ES-I3 (cell line): ENCODE results near the gene GLIS1.
"Not testable (repeated sequence)": the region's sequence is repeated elsewhere in the genome, so short reads cannot be mapped to it uniquely, and the experiment has no call there.

Experiments used
- H3K36me3 ChIP-seq: 2 replicates; pipeline ENCODE4 v1.6.1; 2013; ENCODE audit warnings: mild to moderate bottlenecking, low read length, control low read depth, moderate library complexity; ENCODE audit not compliant: insufficient read depth
- H3K4me1 ChIP-seq: 2 replicates; pipeline ENCODE4 v1.6.1; 2013; ENCODE audit warnings: mild to moderate bottlenecking, control low read depth, low read length; ENCODE audit not compliant: insufficient read depth
- H3K9ac ChIP-seq: 2 replicates; pipeline ENCODE4 v1.6.1; 2013; ENCODE audit warnings: low read depth, mild to moderate bottlenecking, low read length, moderate library complexity
- H3K9me3 ChIP-seq: 2 replicates; pipeline ENCODE4 v1.6.1; 2013; ENCODE audit warnings: mild to moderate bottlenecking, low read length, moderate library complexity; ENCODE audit not compliant: control insufficient read depth, insufficient read depth

GLIS1 gene

DNA sequence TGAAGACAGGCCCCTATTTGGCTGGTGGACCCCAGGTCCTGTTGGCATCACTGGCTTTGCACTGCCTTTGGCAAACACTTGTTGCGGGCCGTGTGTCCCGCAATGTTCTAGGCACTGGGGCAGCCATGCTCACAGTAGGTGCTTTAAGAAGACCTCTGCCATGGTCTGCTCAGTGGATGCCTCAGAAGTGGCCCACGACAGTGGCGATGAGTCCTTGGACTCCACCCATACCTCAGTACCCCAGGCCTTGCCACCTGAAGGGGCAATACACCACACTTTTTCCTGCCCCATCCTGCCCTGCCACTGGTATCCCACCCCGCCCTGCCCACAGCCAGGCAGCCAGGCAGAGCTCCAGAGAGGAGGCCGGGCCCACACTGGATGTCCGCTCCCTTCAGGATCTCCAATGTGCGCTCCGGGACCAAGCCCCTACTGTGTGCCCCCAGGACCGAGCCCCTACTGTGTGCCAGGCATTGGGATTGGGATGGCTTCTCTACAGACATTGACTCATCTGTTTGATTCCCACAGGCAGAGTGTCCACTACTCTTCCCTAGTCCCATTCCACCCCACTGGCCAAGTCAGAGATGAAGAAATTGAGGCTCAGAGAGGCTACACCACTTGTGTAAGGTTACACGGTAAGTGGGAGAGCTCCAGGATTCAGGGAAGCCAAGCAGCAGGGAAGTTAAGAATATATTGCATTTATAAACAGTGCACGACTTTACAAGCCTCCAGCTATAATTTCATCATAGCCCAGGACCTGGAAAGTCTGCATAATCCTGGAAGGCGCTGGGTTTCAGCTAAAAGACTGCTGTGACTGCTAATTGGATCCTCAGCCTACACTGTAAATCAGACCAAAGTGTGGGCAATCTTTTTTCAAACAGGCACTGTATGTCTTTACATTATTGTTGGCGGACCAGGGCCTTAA, 178.1 kb downstream of the GLIS1 start:
- Histone ChIP-seq H3K36me3 (no peaks in the 10 kb centered on the region), H3K4me1 (no peaks in the 10 kb centered on the region), H3K9ac (no peak overlapping the region), H3K9me3 (no peaks in the 10 kb centered on the region)

DNA sequence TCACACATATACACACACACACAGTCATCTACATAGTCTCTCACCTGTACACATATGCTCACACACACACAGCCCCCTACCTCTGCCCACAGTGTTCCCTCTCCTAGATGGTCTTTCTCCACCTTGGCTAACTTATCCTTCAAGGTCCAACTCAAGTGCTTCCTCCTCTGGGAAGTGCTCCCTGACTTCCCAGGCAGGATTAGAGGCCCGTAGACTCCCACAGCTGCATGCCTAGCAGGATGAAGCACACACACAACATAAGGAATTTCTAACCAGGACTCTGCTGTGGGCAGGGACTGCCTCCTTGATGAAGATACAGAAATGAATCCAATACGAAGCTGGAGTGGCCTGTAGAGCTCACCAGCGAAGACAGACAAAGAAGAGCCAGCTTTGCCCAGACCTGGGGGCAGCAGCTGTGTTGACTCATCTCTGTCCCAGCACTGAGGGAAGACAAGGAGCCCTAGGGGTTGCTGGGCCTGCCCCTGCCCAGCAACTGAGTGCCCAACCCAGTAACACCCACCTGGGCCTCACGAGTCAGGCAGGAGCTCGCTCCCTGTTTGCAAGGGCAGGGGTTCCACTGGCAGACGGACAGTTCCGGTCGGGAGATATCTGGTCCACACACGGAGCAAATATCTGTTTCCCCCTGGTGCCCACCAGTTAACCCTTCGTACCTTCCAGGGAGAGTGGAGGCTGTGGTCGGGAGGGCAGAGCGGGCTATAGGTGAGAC, 178.9 kb downstream of the GLIS1 start:
- Histone ChIP-seq H3K9me3 (no peaks in the 10 kb centered on the region), H3K36me3 (no peaks in the 10 kb centered on the region), H3K4me1 (no peaks in the 10 kb centered on the region), H3K9ac (no peak overlapping the region)

DNA sequence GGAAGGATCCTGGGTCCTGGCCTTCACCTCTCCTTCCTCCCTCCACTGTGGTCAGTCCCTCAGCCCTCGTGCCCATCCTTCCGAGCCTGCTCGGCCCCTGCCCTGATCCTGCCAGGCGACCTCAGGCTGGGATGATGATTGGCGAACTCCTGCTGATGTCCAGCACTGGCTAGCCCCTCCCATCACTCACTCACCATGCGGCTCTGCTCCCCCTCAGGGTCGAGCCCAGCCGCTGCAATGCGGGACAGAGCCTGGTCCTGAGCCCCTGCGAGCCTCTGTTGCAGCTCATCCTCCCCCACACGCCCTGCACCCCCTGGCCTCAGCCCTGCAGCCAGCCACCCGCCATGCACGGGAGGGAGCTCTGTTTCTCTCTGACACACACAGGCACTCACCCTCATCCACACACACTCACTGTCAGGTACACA, 179.6 kb downstream of the GLIS1 start:
- no peaks in the 10 kb centered on the region for H3K4me1 ChIP-seq

DNA sequence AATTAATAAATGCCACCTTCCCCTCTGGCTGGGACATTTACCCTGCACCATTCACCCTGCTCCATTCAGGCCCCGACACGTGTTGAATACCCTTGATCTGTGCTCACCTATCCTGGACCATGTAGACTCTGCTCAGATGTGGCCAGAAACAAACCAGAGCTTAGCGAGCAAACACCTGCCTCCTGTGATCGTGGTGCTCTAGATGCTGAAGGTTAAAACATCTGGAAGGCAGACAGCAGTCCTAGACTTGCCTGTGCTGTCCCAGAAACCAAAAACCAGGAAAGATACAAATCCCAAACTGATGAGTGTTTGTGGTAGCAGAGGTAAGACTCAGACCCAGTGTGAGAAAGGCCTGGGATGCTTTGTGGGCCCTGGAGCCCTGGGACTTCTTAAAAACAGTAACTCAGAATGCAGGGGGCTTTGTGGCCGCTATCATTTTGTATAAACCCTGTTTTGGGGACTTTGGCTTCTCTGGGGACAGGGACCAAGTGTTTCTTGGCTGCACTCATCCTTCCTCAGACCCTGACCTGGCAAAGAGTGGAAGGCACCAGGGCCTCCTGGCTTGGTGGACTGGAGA, 180.1 kb downstream of the GLIS1 start:
- Histone ChIP-seq H3K4me1 (no peaks in the 10 kb centered on the region), H3K9ac (no peak overlapping the region), H3K9me3 (no peaks in the 10 kb centered on the region), H3K36me3 (no peaks in the 10 kb centered on the region)

More for the DNA sequence above, 179.6 kb downstream of the GLIS1 start:
- no peaks in the 10 kb centered on the region for H3K9me3 ChIP-seq
- no peaks in the 10 kb centered on the region for H3K36me3 ChIP-seq
- H3K9ac ChIP-seq = no peak overlapping the region

DNA sequence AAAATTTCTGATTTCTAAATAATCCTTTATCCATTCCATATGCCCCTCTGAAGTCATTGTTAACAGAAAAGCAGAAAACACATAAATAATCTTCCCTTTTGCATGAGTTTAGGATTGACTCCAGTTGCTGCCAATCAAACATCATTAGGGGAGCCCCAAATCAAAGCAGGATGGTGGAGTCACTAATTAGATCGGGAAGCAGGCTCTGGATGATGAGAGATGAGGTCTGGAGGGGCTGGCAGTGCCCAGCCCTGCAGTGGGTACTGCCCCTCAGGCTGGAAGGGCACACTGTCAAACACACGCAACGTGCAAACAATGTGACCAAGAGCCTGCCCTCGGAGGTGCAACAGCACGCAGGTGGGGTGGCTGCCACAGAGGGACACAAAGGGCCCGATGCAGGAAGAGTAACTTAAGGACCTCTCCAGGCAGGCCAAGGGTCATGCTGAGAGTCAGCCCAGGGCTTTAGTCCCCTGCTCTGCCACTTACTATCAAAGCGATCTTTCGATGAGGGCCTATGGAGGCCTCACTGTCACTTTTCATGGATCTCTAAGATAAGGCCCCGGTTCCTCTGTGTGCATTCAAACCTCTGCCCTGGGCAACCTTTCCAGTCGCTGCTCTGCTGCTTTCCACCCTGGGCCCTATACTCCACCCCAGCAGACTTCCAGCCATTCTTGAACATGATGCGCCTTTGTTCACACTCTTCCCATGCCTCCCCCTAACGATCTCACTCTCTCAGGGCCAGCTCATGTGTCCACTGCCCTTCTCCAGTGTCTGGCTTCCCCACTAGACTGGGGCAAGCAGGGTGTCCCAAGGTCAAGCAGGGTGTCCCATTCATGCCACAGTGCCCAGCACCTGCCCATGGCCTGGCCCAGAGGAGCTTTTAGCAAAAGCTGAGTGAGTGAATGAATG, 180.9 kb downstream of the GLIS1 start:
- Histone ChIP-seq H3K36me3 (no peaks in the 10 kb centered on the region), H3K4me1 (peaks cover under 1% of the 10 kb centered on the region; the same call in 1 of the 2 replicates), H3K9ac (no peak overlapping the region), H3K9me3 (no peaks in the 10 kb centered on the region)

DNA sequence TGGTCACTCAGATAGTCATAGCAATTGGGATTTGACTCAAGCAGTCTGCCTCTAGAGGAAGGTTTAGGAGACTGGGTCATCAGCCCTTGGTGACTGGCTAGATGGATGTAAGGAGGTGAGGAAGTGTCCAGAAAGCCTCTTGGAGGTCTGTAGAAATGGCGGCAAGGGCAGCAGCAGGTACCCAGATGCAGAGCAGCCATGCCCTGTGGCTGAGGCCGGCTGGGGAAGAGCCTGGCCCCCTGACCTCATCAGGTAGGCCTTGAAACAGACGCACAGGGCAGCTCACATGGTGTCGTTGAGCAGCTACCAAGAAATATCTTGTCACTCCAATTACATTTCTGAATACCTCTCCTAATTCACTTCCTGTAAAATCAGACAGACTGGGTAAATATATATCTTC, 181.6 kb downstream of the GLIS1 start:
- Histone ChIP-seq H3K9ac (no peak overlapping the region), H3K4me1 (peaks cover 7% of the 10 kb centered on the region), H3K9me3 (no peaks in the 10 kb centered on the region), H3K36me3 (no peaks in the 10 kb centered on the region)

DNA sequence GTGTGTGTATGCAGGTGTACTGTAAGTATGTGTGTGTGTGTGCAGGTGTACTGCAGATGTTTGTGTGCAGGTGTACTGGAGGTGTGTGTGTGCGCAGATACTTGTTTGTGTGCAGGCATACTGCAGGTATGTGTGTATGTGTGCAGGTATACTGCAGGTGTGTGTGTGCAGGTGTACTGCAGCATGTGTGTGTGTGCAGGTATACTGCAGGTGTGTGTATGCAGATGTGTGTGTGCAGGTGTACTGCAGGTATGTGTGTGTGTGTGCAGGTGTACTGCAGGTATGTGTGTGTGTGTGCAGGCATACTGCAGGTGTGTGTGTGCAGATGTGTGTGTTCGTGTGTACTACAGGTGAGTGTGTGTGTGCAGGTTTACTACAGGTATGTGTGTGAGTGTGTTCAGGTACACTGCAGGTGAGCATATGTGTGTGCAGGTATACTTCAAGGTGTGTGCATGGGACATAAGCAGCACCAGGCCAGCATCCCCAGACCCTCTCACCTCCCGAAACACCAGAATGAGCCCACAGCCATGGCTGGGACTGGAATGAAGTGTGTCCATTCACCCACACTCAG, 182.2 kb downstream of the GLIS1 start:
- Histone ChIP-seq H3K36me3 (no peaks in the 10 kb centered on the region), H3K9me3 (no peaks in the 10 kb centered on the region), H3K9ac (no peak overlapping the region), H3K4me1 (peaks cover 13% of the 10 kb centered on the region)

DNA sequence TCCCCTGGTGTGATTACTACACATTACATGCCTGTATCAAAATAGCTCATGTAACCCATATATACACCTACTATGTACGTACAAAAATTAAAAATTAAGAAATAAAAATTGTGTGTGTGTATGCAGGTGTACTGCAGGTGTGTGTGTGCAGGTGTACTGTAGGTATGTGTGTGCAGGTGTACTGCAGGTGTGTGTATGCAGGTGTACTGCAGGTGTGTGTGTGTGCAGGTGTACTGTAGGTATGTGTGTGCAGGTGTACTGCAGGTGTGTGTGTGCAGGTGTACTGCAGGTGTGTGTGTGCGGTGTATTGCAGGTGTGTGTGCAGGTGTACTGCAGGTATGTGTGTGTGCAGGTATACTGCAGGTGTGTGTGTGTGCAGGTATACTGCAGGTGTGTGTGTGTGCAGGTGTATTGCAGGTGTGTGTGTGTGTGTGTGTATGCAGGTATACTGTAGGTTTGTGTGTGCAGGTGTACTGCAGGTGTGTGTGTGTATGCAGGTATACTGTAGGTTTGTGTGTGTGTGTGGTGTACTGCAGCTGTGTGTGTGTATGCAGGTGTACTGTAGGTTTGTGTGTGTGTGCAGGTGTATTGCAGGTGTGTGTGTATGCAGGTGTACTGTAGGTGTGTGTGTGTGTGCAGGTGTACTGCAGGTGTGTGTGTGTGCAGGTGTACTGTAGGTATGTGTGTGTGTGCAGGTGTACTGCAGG, 183.2 kb downstream of the GLIS1 start:
- H3K9ac ChIP-seq, H3K36me3 ChIP-seq, H3K9me3 ChIP-seq: not testable (repeated sequence)
- H3K4me1 ChIP-seq = peaks cover 15% of the 10 kb centered on the region

DNA sequence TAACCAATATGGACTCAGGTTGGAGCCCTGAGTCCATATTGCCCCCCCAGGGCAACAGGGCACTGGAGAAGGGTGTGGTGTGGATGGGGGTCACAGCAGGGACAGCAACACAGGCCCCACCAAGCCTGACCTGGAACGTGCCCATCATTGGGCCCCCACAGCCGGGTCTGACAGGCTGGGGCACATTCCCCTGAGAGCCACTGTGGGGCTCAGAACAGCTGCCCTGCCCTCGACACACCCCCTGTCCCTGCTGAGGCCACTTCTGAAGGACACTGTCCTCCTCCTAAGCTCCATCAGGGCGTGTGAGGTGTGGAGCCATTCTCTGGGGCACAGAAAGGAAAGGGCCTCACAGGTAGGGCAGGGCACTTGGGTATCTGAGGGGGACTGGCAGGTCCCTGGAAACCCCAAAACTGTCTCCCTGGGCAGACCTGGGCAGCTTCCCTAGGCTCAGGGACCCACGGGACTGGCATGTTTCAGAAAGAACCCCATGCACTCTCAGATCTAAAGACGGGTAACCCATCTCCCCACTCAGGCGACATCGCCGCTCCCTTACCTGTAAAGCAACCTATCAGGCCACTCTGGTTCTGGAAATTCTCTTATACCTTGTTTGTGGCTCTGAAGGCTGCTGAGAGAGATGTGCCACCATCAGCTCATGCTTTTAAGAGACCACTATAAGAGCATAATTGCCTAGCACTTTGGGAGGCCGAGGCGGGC, 184.2 kb downstream of the GLIS1 start:
- Histone ChIP-seq H3K9me3 (no peaks in the 10 kb centered on the region), H3K36me3 (no peaks in the 10 kb centered on the region), H3K4me1 (peaks cover 15% of the 10 kb centered on the region), H3K9ac (no peak overlapping the region)

DNA sequence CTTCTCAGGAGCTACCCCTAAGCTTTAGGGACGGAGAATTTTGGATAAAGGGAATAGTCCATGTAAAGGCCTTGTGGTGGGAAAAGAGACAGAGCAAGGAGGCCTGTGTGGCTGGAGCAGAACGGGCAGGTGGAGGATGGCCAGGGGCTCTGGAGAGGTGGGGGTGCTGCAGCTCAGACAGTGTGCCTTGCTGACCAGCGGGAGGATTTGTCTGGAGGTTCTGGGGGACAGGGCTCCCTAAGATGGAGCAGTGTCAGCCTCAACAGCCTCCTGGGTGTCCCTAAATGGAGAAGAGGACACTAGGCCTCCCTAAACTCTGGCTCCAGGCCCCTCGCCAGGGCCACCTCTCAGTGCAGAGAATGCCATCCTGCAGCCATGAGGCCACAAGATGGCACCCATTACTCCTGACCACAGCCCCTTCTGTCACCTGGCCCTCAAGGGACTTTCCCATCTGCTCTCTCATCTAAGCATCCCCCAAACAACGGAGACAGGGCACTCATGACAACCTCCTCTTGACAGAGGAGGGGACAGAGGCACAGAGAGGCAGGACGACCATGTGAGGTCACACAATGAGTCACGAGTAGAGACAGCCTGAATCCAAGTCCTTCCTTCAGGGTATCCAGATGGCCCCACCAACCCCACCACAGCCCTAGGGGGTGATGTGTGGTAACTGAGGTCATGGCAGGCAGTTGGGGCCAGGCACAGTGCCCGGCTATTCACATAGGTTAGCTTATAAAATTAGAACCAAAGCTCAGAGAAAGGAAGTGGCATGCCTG, 185.0 kb downstream of the GLIS1 start:
- H3K9me3 ChIP-seq = no peaks in the 10 kb centered on the region
- H3K36me3 ChIP-seq = no peaks in the 10 kb centered on the region
- H3K4me1 ChIP-seq = peaks cover 15% of the 10 kb centered on the region
- no peak overlapping the region for H3K9ac ChIP-seq

DNA sequence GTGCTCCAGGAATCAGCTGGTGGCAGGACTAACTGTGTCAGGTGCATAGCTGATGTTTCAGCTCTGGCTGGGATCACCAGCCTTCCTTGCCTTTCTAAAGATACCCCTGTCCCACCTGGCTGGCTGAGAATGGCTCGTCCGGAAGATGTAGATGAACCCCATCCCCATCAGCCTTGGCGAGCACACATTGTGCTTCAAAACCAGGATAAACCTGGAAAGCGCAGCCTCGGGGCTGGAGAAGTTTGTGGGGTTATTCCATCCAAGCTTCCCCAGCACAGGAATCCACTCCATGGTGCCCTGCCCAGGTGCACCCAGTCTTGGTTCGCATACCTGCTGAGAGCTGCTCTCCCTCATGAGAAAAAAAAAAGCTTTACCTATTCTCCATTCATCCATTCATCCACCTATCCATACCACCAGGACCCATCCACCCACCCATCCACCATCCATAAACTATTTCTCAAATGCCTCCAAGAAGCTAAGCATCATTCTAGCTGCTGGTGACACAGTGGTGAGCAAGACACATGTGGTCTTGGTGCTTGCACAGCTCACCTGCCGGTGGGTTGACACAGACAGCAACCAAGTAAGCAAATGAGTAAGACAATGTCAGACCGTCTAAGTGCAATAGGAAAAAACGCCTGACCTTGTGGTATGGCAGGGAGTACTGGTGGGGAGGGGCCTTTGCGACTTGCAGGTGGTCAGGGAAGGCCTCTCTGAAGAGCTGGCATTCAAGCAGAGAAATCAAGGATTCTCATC, 185.8 kb downstream of the GLIS1 start:
- H3K9ac ChIP-seq = no peak overlapping the region
- peaks cover 15% of the 10 kb centered on the region for H3K4me1 ChIP-seq
- no peaks in the 10 kb centered on the region for H3K36me3 ChIP-seq
- no peaks in the 10 kb centered on the region for H3K9me3 ChIP-seq
